ENCODE results near the gene PA2G4.
"Not testable (repeated sequence)": the region's sequence is repeated elsewhere in the genome, so short reads cannot be mapped to it uniquely, and the experiment has no call there.

PA2G4 gene

GRCh38 chr12:56155256-56155845 is 51.0 kb downstream of the PA2G4 start:
- no peak for DNase-seq

- DNase-seq: not testable (repeated sequence)
These were observed 52.3 kb downstream of the PA2G4 start for GRCh38 chr12:56156464-56157200.

GRCh38 chr12:56157201-56158028 is 53.1 kb downstream of the PA2G4 start:
- peak; percentile 20 for DNase-seq

GRCh38 chr12:56158029-56158925 is 53.9 kb downstream of the PA2G4 start, which contains the start of gene MYL6:
TSS of gene MYL6 (plus strand) at chr12:56158359. CDS start at chr12:56158402, 43 bp downstream.
- peak; percentile 89 for DNase-seq

- no peak for DNase-seq
These were observed 54.6 kb downstream of the PA2G4 start for GRCh38 chr12:56158926-56159461.

- DNase-seq: no peak
These were observed 55.3 kb downstream of the PA2G4 start for GRCh38 chr12:56159482-56160192.

GRCh38 chr12:56160193-56160763 is 55.9 kb downstream of the PA2G4 start:
- no peak for DNase-seq

- DNase-seq: no peak
These were observed 56.7 kb downstream of the PA2G4 start for GRCh38 chr12:56160894-56161689.

GRCh38 chr12:56161690-56162351 is 57.5 kb downstream of the PA2G4 start:
- DNase-seq: no peak

GRCh38 chr12:56162468-56163290 is 58.3 kb downstream of the PA2G4 start:
- DNase-seq: no peak
